Measurements from ENCODE around the gene YAE1. TPM values are rescaled to one million over a fixed set of nuclear protein-coding genes. Genes with fewer than 3 reads are reported as not detected.
"Not testable (repeated sequence)": the region's sequence is repeated elsewhere in the genome, so short reads cannot be mapped to it uniquely, and the experiment has no call there.

Gene YAE1
- total RNA-seq, 1 experiment from 2014 or later, result 20.9 TPM

DNA sequence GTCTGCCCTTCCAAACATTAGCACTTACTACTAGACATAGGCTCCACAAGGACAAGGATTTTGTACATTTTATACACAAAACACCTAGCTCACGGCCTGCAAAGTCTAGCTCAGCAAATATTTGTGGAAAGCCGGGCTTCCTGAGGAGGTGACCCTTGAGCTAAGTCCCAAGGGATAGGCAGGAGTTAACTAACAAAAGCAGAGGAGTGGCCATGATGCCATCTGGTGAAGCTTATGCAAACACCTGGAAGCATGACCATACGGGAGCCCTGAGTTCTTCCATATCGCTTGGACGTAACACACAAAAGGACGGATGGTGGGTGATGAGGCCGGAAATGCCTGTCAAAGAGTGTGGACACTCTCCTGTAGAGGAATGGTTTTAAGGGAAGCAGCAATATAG, 25.9 kb upstream of the YAE1 start:
- no peak overlapping the region for H3K9ac ChIP-seq (ENCODE audit: low read length)
- H3K4me3 ChIP-seq (ENCODE audit: low read length), result no peak overlapping the region
- H2AFZ ChIP-seq (ENCODE audit: low read length), result no peak overlapping the region
- no peaks in the 10 kb centered on the region for H4K20me1 ChIP-seq (ENCODE audit: insufficient read depth, low read depth, low read length)
- no peaks in the 10 kb centered on the region for H3K4me1 ChIP-seq (ENCODE audit: low read length)
- no peaks in the 10 kb centered on the region for H3K9me2 ChIP-seq (replicated peaks; ENCODE audit: insufficient read depth, low read length)
- H3K9me3 ChIP-seq (ENCODE audit: low read length), result no peaks in the 10 kb centered on the region
- H3K79me2 ChIP-seq (ENCODE audit: low read length), result no peaks in the 10 kb centered on the region
- H3K4me2 ChIP-seq (ENCODE audit: low read depth, low read length, poor library complexity, severe bottlenecking), result no peak overlapping the region
- H3K36me3 ChIP-seq (ENCODE audit: insufficient read depth, low read length), result no peaks in the 10 kb centered on the region
- no peak overlapping the region for H3K27ac ChIP-seq (ENCODE audit: low read length)
- DNase-seq, result no peak
- H3K27me3 ChIP-seq (ENCODE audit: low read length), result no peaks in the 10 kb centered on the region

DNA sequence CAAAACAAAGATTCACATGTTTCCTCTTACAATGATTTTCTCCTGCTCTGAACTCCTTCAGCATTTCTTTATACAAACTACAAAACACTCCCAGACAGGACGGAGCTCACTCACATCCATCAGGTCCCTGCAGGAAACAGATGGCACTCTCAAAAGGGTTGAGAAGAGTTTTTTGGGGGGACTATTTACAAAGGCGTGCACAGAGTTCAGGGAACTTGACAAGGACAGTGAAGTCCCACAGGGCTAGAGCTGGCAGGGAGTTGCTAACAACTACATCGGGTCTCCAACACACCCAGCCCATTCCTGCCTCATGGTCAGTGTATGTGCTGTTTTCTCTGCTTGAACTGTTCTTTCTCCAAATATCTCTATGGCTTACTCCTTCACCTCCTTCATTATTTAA, 24.7 kb upstream of the YAE1 start:
- no peak for DNase-seq

GRCh38 chr7:39544774-39545173, 21.4 kb upstream of the YAE1 start:
- H4K20me1 ChIP-seq (ENCODE audit: insufficient read depth, low read depth, low read length); H3K9me2 ChIP-seq (replicated peaks; ENCODE audit: insufficient read depth, low read length); H3K27me3 ChIP-seq (ENCODE audit: low read length); H2AFZ ChIP-seq (ENCODE audit: low read length); DNase-seq; H3K9ac ChIP-seq (ENCODE audit: low read length); H3K79me2 ChIP-seq (ENCODE audit: low read length); H3K4me3 ChIP-seq (ENCODE audit: low read length); H3K36me3 ChIP-seq (ENCODE audit: insufficient read depth, low read length); H3K9me3 ChIP-seq (ENCODE audit: low read length); H3K4me1 ChIP-seq (ENCODE audit: low read length); H3K4me2 ChIP-seq (ENCODE audit: low read depth, low read length, poor library complexity, severe bottlenecking); H3K27ac ChIP-seq (ENCODE audit: low read length): not testable (repeated sequence)

More for the DNA sequence above, 24.7 kb upstream of the YAE1 start:
- Histone ChIP-seq H3K9me3 (ENCODE audit: low read length) (no peaks in the 10 kb centered on the region), H3K4me3 (ENCODE audit: low read length) (no peak overlapping the region), H3K9ac (ENCODE audit: low read length) (no peak overlapping the region), H3K79me2 (ENCODE audit: low read length) (no peaks in the 10 kb centered on the region), H3K36me3 (ENCODE audit: insufficient read depth, low read length) (no peaks in the 10 kb centered on the region), H2AFZ (ENCODE audit: low read length) (no peak overlapping the region), H3K27ac (ENCODE audit: low read length) (no peak overlapping the region), H3K9me2 (replicated peaks; ENCODE audit: insufficient read depth, low read length) (no peaks in the 10 kb centered on the region), H3K4me2 (ENCODE audit: low read depth, low read length, poor library complexity, severe bottlenecking) (no peak overlapping the region), H3K27me3 (ENCODE audit: low read length) (no peaks in the 10 kb centered on the region), H4K20me1 (ENCODE audit: insufficient read depth, low read depth, low read length) (no peaks in the 10 kb centered on the region), H3K4me1 (ENCODE audit: low read length) (no peaks in the 10 kb centered on the region)

GRCh38 chr7:39547336-39547735, 18.9 kb upstream of the YAE1 start:
- Histone ChIP-seq H3K9me3 (ENCODE audit: low read length) (no peaks in the 10 kb centered on the region), H3K36me3 (ENCODE audit: insufficient read depth, low read length) (no peaks in the 10 kb centered on the region), H3K9ac (ENCODE audit: low read length) (no peak overlapping the region), H3K79me2 (ENCODE audit: low read length) (no peaks in the 10 kb centered on the region), H3K9me2 (replicated peaks; ENCODE audit: insufficient read depth, low read length) (no peaks in the 10 kb centered on the region), H3K4me2 (ENCODE audit: low read depth, low read length, poor library complexity, severe bottlenecking) (no peak overlapping the region), H4K20me1 (ENCODE audit: insufficient read depth, low read depth, low read length) (no peaks in the 10 kb centered on the region), H2AFZ (ENCODE audit: low read length) (no peak overlapping the region), H3K27ac (ENCODE audit: low read length) (no peak overlapping the region), H3K4me1 (ENCODE audit: low read length) (no peaks in the 10 kb centered on the region), H3K4me3 (ENCODE audit: low read length) (no peak overlapping the region), H3K27me3 (ENCODE audit: low read length) (no peaks in the 10 kb centered on the region)
- DNase-seq, result no peak

DNA sequence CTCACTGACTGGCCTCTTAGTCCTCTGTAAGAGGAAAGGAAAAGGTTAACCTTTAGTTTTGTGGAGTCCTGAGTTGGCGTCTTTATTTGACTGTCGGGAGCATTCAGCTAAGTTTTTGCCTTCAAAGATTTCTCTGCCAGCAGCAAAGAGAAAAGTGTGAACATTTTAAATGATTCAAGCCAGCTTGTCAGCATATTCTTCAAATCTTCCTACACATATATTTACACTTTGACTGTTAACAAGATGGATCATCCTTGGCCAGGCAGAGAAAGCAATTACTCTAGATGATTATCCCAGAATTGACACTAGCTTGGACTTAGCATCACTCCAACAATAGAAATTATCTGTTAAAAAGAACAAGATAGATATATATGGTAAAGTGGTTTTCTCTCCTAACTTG, 15.8 kb upstream of the YAE1 start:
- Histone ChIP-seq H3K4me1 (ENCODE audit: low read length) (no peaks in the 10 kb centered on the region; the same call in 1 of the 2 replicates), H3K27ac (ENCODE audit: low read length) (no peak overlapping the region), H4K20me1 (ENCODE audit: insufficient read depth, low read depth, low read length) (no peaks in the 10 kb centered on the region), H3K36me3 (ENCODE audit: insufficient read depth, low read length) (no peaks in the 10 kb centered on the region), H3K4me3 (ENCODE audit: low read length) (no peak overlapping the region), H3K9me3 (ENCODE audit: low read length) (no peaks in the 10 kb centered on the region), H3K27me3 (ENCODE audit: low read length) (no peaks in the 10 kb centered on the region), H3K9ac (ENCODE audit: low read length) (no peak overlapping the region), H3K4me2 (ENCODE audit: low read depth, low read length, poor library complexity, severe bottlenecking) (no peak overlapping the region), H3K79me2 (ENCODE audit: low read length) (no peaks in the 10 kb centered on the region), H3K9me2 (replicated peaks; ENCODE audit: insufficient read depth, low read length) (no peaks in the 10 kb centered on the region), H2AFZ (ENCODE audit: low read length) (no peak overlapping the region)
- no peak for DNase-seq

GRCh38 chr7:39553436-39553835, 12.8 kb upstream of the YAE1 start:
- Histone ChIP-seq H3K9me2 (replicated peaks; ENCODE audit: insufficient read depth, low read length) (no peaks in the 10 kb centered on the region), H3K4me3 (ENCODE audit: low read length) (no peak overlapping the region), H4K20me1 (ENCODE audit: insufficient read depth, low read depth, low read length) (no peaks in the 10 kb centered on the region), H3K36me3 (ENCODE audit: insufficient read depth, low read length) (no peaks in the 10 kb centered on the region), H3K27me3 (ENCODE audit: low read length) (no peaks in the 10 kb centered on the region), H3K9ac (ENCODE audit: low read length) (no peak overlapping the region), H3K27ac (ENCODE audit: low read length) (no peak overlapping the region), H3K4me1 (ENCODE audit: low read length) (no peaks in the 10 kb centered on the region; the same call in 1 of the 2 replicates), H3K4me2 (ENCODE audit: low read depth, low read length, poor library complexity, severe bottlenecking) (no peak overlapping the region), H3K79me2 (ENCODE audit: low read length) (no peaks in the 10 kb centered on the region), H3K9me3 (ENCODE audit: low read length) (no peaks in the 10 kb centered on the region), H2AFZ (ENCODE audit: low read length) (no peak overlapping the region)
- no peak for DNase-seq

DNA sequence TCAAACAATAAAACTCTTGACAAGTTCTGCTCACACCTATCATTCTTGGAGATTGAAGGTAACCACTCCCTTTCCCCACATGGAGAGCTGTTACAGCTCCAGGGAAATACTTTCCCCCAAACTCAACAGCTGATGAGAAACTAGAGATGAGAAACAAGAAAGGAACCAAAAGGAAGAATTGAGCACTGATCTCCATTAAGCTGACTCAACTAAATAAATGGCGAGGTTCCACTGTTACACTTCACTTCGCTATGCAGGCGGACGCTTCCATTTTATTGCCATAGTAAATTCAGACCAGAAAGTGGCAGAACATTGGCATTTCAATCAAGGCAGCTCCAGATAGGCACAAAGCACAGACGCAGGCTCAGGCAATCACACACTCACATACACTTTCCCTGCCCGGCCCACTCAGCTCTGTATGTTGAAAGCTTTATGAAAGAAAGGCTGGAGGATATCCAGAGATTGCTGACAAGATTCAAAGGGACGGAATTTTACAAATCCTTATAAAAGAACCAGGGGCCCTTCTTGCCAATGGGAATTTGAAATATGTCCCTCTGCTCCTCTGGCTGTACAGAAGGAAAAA, 11.5 kb upstream of the YAE1 start:
- Histone ChIP-seq H3K79me2 (ENCODE audit: low read length) (no peaks in the 10 kb centered on the region), H3K27me3 (ENCODE audit: low read length) (no peaks in the 10 kb centered on the region), H3K4me3 (ENCODE audit: low read length) (no peak overlapping the region), H3K4me2 (ENCODE audit: low read depth, low read length, poor library complexity, severe bottlenecking) (no peak overlapping the region), H3K27ac (ENCODE audit: low read length) (no peak overlapping the region), H2AFZ (ENCODE audit: low read length) (no peak overlapping the region), H3K4me1 (ENCODE audit: low read length) (no peaks in the 10 kb centered on the region; the same call in 1 of the 2 replicates), H3K9me2 (replicated peaks; ENCODE audit: insufficient read depth, low read length) (no peaks in the 10 kb centered on the region), H4K20me1 (ENCODE audit: insufficient read depth, low read depth, low read length) (no peaks in the 10 kb centered on the region), H3K36me3 (ENCODE audit: insufficient read depth, low read length) (no peaks in the 10 kb centered on the region), H3K9ac (ENCODE audit: low read length) (no peak overlapping the region), H3K9me3 (ENCODE audit: low read length) (no peaks in the 10 kb centered on the region)
- DNase-seq, result no peak

DNA sequence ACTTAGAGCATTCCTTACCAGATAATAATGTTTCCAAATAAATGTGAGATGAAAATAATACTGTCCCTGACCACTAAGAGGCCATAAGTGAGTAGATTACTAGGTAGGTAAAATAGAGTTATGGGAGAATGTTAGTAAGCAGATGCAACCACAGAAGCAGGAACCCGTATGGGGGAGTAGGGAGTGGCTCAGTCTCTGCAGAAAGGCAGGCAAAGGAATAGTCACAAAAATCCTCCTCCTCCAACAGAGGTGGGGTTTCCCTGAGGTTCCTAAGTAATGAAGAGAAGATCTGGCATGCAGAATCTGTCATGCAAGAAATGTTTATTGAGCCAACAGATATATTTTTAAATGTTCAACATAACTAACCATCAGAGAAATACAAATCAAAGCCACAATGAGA, 9.0 kb upstream of the YAE1 start:
- no peak for DNase-seq

GRCh38 chr7:39557911-39558310, 8.3 kb upstream of the YAE1 start:
- H3K36me3 ChIP-seq (ENCODE audit: insufficient read depth, low read length), result no peaks in the 10 kb centered on the region
- H2AFZ ChIP-seq (ENCODE audit: low read length), result no peak overlapping the region
- H4K20me1 ChIP-seq (ENCODE audit: insufficient read depth, low read depth, low read length), result no peaks in the 10 kb centered on the region
- no peak overlapping the region for H3K4me3 ChIP-seq (ENCODE audit: low read length)
- no peaks in the 10 kb centered on the region for H3K9me2 ChIP-seq (replicated peaks; ENCODE audit: insufficient read depth, low read length)
- no peak overlapping the region for H3K4me2 ChIP-seq (ENCODE audit: low read depth, low read length, poor library complexity, severe bottlenecking)
- no peak overlapping the region for H3K27ac ChIP-seq (ENCODE audit: low read length)
- no peaks in the 10 kb centered on the region for H3K79me2 ChIP-seq (ENCODE audit: low read length)
- no peaks in the 10 kb centered on the region for H3K27me3 ChIP-seq (ENCODE audit: low read length)
- H3K9me3 ChIP-seq (ENCODE audit: low read length), result no peaks in the 10 kb centered on the region
- H3K9ac ChIP-seq (ENCODE audit: low read length), result no peak overlapping the region
- H3K4me1 ChIP-seq (ENCODE audit: low read length), result no peaks in the 10 kb centered on the region; the same call in 1 of the 2 replicates
- DNase-seq, result no peak

More for the DNA sequence above, 9.0 kb upstream of the YAE1 start:
- Histone ChIP-seq H3K27me3 (ENCODE audit: low read length) (no peaks in the 10 kb centered on the region), H3K36me3 (ENCODE audit: insufficient read depth, low read length) (no peaks in the 10 kb centered on the region), H3K4me2 (ENCODE audit: low read depth, low read length, poor library complexity, severe bottlenecking) (no peak overlapping the region), H3K79me2 (ENCODE audit: low read length) (no peaks in the 10 kb centered on the region), H4K20me1 (ENCODE audit: insufficient read depth, low read depth, low read length) (no peaks in the 10 kb centered on the region), H3K4me1 (ENCODE audit: low read length) (no peaks in the 10 kb centered on the region; the same call in 1 of the 2 replicates), H3K9me3 (ENCODE audit: low read length) (no peaks in the 10 kb centered on the region), H3K27ac (ENCODE audit: low read length) (no peak overlapping the region), H3K4me3 (ENCODE audit: low read length) (no peak overlapping the region), H3K9ac (ENCODE audit: low read length) (no peak overlapping the region), H3K9me2 (replicated peaks; ENCODE audit: insufficient read depth, low read length) (no peaks in the 10 kb centered on the region), H2AFZ (ENCODE audit: low read length) (no peak overlapping the region)

Data from Karpas-422 (cell line).